Brain microvascular endothelial cell (primary cell): ENCODE measurements around the gene NDUFC2.
"Not testable (repeated sequence)": the region's sequence is repeated elsewhere in the genome, so short reads cannot be mapped to it uniquely, and the experiment has no call there.

Experiments
- DNase-seq: peaks from one replicate; pipeline ENCODE4 v3.0.0-alpha.2; 2020
- H3K27ac ChIP-seq: fragments of 250-450 bp; sonication (Bioruptor Pico); 2 replicates; pipeline ENCODE4 v1.5.1; 2020; ENCODE audit warnings: mild to moderate bottlenecking, moderate library complexity
- H3K27me3 ChIP-seq: fragments of 250-450 bp; sonication (Bioruptor Pico); replicated peaks from 2 replicates; pipeline ENCODE4 v1.5.1; 2020; ENCODE audit warnings: mild to moderate bottlenecking
- H3K36me3 ChIP-seq: fragments of 250-450 bp; sonication (Bioruptor Pico); replicated peaks from 2 replicates; pipeline ENCODE4 v1.5.1; 2020; ENCODE audit warnings: mild to moderate bottlenecking
- H3K4me3 ChIP-seq: 2 replicates; pipeline ENCODE4 v1.5.1; 2011; ENCODE audit warnings: low read depth, mild to moderate bottlenecking, control low read depth, low read length, moderate library complexity
- in situ Hi-C: cut with HindIII; loops from 2 replicates; pipeline ENCODE4 v1.10.0; 2017; ENCODE audit warnings: low sequenced_read_pairs, low pct_ligation_motif_present
- TF ChIP-seq, protein P1 (sequence below): IDR thresholded peaks from 2 replicates; pipeline ENCODE4 v1.5.1; 2011; ENCODE audit warnings: low read depth, mild to moderate bottlenecking, moderate library complexity, low read length, control low read depth, inconsistent platforms; ENCODE audit errors: missing control alignments

Gene NDUFC2

GRCh38 chr11:78061921-78062311 is 17.7 kb downstream of the NDUFC2 start:
- H3K27me3 ChIP-seq: no peaks in the 10 kb centered on the region
- H3K36me3 ChIP-seq: no peaks in the 10 kb centered on the region
- TF ChIP-seq, protein P1, sequence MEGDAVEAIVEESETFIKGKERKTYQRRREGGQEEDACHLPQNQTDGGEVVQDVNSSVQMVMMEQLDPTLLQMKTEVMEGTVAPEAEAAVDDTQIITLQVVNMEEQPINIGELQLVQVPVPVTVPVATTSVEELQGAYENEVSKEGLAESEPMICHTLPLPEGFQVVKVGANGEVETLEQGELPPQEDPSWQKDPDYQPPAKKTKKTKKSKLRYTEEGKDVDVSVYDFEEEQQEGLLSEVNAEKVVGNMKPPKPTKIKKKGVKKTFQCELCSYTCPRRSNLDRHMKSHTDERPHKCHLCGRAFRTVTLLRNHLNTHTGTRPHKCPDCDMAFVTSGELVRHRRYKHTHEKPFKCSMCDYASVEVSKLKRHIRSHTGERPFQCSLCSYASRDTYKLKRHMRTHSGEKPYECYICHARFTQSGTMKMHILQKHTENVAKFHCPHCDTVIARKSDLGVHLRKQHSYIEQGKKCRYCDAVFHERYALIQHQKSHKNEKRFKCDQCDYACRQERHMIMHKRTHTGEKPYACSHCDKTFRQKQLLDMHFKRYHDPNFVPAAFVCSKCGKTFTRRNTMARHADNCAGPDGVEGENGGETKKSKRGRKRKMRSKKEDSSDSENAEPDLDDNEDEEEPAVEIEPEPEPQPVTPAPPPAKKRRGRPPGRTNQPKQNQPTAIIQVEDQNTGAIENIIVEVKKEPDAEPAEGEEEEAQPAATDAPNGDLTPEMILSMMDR: no peak
- no peak for DNase-seq
- no peak overlapping the region for H3K4me3 ChIP-seq
- H3K27ac ChIP-seq: no peak overlapping the region
- in situ Hi-C loops: no loop called here

- Histone ChIP-seq H3K4me3 (no peak overlapping the region), H3K36me3 (no peaks in the 10 kb centered on the region), H3K27me3 (no peaks in the 10 kb centered on the region), H3K27ac (no peak overlapping the region)
- TF ChIP-seq, protein P1: no peak
- in situ Hi-C loops: no loop called here
- DNase-seq: no peak
These were observed 18.4 kb downstream of the NDUFC2 start for GRCh38 chr11:78061088-78061920.

- no peak overlapping the region for H3K27ac ChIP-seq
- H3K4me3 ChIP-seq: no peak overlapping the region
- H3K27me3 ChIP-seq: no peaks in the 10 kb centered on the region
- TF ChIP-seq, protein P1: no peak
- in situ Hi-C loops: no loop called here
- DNase-seq: no peak
- no peaks in the 10 kb centered on the region for H3K36me3 ChIP-seq
These were observed 19.1 kb downstream of the NDUFC2 start for GRCh38 chr11:78060533-78060932.

GRCh38 chr11:78059749-78060328 is 19.8 kb downstream of the NDUFC2 start:
- H3K27me3 ChIP-seq, in situ Hi-C loops, H3K4me3 ChIP-seq, H3K27ac ChIP-seq, H3K36me3 ChIP-seq, DNase-seq: not testable (repeated sequence)

DNA sequence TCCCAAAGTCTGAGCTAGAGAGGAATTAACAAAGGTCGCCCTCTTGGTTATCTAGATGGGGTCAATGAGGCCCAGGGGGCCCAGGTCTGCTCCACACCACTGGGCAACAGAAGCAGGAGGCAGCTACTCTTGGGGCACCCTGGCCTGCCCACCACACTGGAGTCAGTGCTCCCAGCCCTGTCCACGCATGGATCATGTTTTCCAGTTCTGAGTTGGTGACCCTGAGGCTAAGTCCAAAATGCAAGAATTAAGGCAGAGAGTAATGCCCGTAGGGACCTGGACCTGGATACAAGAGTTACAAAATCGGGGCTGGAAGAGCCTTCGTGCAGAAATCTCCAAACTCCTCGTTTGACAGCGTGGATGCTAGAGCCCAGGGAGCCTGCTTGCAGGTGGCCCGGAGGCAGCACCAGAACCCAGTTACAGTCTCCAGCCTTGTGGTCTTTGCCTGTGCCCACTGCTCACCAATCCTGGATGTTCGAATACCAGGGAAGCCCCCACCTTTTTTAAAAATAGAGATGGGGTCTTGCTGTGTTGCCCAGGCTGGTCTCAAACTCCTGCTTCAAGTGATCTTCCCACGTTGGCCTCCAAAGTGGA is 22.1 kb downstream of the NDUFC2 start:
- in situ Hi-C loops: no loop called here
- TF ChIP-seq, protein P1: no peak
- DNase-seq: no peak

DNA sequence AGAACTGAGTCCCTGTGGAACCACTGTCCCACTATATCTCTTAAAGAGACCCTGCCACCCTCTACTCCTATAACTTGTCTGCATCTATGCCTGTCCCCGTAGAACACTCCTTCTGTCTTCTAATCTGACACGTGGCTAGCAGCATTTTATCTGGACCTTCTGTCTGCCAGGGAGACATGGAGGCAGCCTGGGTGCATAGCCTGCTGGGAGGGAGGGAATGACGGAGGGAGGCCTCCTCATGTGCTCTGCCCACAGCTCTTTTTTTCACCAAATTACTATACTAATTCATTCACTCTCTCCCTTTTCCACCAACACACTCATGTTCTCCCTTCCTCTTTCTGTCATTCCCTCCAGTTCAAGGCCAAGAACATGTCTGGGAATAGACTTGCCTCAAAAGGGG is 23.6 kb downstream of the NDUFC2 start:
- Histone ChIP-seq H3K36me3 (no peaks in the 10 kb centered on the region), H3K27ac (no peak overlapping the region), H3K4me3 (no peak overlapping the region), H3K27me3 (no peaks in the 10 kb centered on the region)
- TF ChIP-seq, protein P1: no peak
- no peak for DNase-seq
- in situ Hi-C loops: no loop called here

More for the DNA sequence above, 22.1 kb downstream of the NDUFC2 start:
- H3K27me3 ChIP-seq: no peaks in the 10 kb centered on the region
- no peaks in the 10 kb centered on the region for H3K36me3 ChIP-seq
- no peak overlapping the region for H3K27ac ChIP-seq
- H3K4me3 ChIP-seq: no peak overlapping the region
